Upper lobe of left lung (tissue), 4 donors: ENCODE data around the gene CHST14.
"Not testable (repeated sequence)": the region's sequence is repeated elsewhere in the genome, so short reads cannot be mapped to it uniquely, and the experiment has no call there.

ENCODE experiments used
- EP300 ChIP-seq, 4 donors: sonication (generic); formaldehyde crosslinking; IDR thresholded peaks; one replicate each; pipeline ENCODE4 v1.5.1; 2017; ENCODE audit warnings: antibody characterized with exemption in 4 of 4, control low read depth in 2 of 4
- POLR2A ChIP-seq, 4 donors: fragments of 450-650 bp; IDR thresholded peaks; one replicate each; pipeline ENCODE4 v1.5.1; 2016 to 2017; ENCODE audit warnings: antibody characterized with exemption in 4 of 4, mild to moderate bottlenecking in 2 of 4
- POLR2AphosphoS5 ChIP-seq, 2 donors: sonication (generic); formaldehyde crosslinking; IDR thresholded peaks; one replicate each; pipeline ENCODE4 v1.5.1; 2017; ENCODE audit warnings: antibody characterized with exemption in 2 of 2
- TF ChIP-seq, protein P1 (sequence below), 6 experiments: fragments of 450-650 bp in 4 of 6; fragments of 200-600 bp in 2 of 6; sonication (generic) in 2 of 6; IDR thresholded peaks; one replicate each; pipeline ENCODE4 v1.5.1; 2016 to 2019; ENCODE audit warnings: antibody characterized with exemption in 6 of 6

- TF ChIP-seq POLR2AphosphoS5, POLR2A, EP300 (IDR thresholded peaks at IDR 0.05): not testable (repeated sequence)
- TF ChIP-seq, protein P1, sequence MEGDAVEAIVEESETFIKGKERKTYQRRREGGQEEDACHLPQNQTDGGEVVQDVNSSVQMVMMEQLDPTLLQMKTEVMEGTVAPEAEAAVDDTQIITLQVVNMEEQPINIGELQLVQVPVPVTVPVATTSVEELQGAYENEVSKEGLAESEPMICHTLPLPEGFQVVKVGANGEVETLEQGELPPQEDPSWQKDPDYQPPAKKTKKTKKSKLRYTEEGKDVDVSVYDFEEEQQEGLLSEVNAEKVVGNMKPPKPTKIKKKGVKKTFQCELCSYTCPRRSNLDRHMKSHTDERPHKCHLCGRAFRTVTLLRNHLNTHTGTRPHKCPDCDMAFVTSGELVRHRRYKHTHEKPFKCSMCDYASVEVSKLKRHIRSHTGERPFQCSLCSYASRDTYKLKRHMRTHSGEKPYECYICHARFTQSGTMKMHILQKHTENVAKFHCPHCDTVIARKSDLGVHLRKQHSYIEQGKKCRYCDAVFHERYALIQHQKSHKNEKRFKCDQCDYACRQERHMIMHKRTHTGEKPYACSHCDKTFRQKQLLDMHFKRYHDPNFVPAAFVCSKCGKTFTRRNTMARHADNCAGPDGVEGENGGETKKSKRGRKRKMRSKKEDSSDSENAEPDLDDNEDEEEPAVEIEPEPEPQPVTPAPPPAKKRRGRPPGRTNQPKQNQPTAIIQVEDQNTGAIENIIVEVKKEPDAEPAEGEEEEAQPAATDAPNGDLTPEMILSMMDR (IDR thresholded peaks at IDR 0.05), result not testable (repeated sequence)
These were observed 16.8 kb upstream of the CHST14 start for GRCh38 chr15:40453941-40454340.
